Immature natural killer cell (primary cell): Measurements from ENCODE around the gene UBE2G1. TPM values are rescaled to one million over a fixed set of nuclear protein-coding genes. Genes with fewer than 3 reads are reported as not detected.

ENCODE experiments used
- DNase-seq, 3 donors: peaks; one replicate each; pipeline ENCODE4 v3.0.0; 2022; ENCODE audit warnings: mixed read lengths in 1 of 3
- H3K27ac Mint-ChIP-seq, 6 donors: one replicate each; pipeline ENCODE4 v1.8.0; 2020; ENCODE audit warnings: mixed read lengths in 6 of 6, mild to moderate bottlenecking in 5 of 6, inconsistent platforms in 4 of 6, moderate library complexity in 3 of 6
- H3K27me3 Mint-ChIP-seq, 3 donors: one replicate each; pipeline ENCODE4 v1.8.0; 2020 to 2021; ENCODE audit warnings: low read depth in 3 of 3, mild to moderate bottlenecking in 3 of 3, mixed read lengths in 3 of 3, moderate library complexity in 3 of 3, inconsistent platforms in 1 of 3
- H3K36me3 Mint-ChIP-seq, 3 donors: one replicate each; pipeline ENCODE4 v1.8.0; 2020; ENCODE audit warnings: mixed read lengths in 3 of 3, inconsistent platforms in 2 of 3, mild to moderate bottlenecking in 2 of 3
- H3K4me1 Mint-ChIP-seq, 2 donors: one replicate each; pipeline ENCODE4 v1.8.0; 2020; ENCODE audit warnings: inconsistent platforms in 2 of 2, mild to moderate bottlenecking in 2 of 2, mixed read lengths in 2 of 2, moderate library complexity in 1 of 2
- H3K4me3 Mint-ChIP-seq, 5 donors: one replicate each; pipeline ENCODE4 v1.8.0; 2020; ENCODE audit warnings: mild to moderate bottlenecking in 5 of 5, mixed read lengths in 5 of 5, inconsistent platforms in 3 of 5, moderate library complexity in 3 of 5
- H3K9me3 Mint-ChIP-seq, 6 donors: one replicate each; pipeline ENCODE4 v1.8.0; 2020; ENCODE audit warnings: mild to moderate bottlenecking in 6 of 6, mixed read lengths in 6 of 6, inconsistent platforms in 4 of 6, moderate library complexity in 3 of 6
- polyA plus RNA-seq, 3 donors: library from polyadenylated mRNA; unstranded; fragments of 300-500 nt; fragmentation: Illumina TruSeq; gene quantifications; one replicate each; pipeline ENCODE4 v1.2.3, GENCODE V29; 2021

Gene UBE2G1
- polyA plus RNA-seq, 3 donors from 2014 or later, result 48.1 to 84.7 (median 69.3) TPM

GRCh38 chr17:4341616-4341977 is 24.9 kb downstream of the UBE2G1 start:
- peaks cover 30 to 51% of the 10 kb centered on the region in 2 donors for H3K4me1 Mint-ChIP-seq
- peaks cover 0 to 3% (median 0%) of the 10 kb centered on the region in 3 donors for H3K27me3 Mint-ChIP-seq
- no peaks in the 10 kb centered on the region for H3K9me3 Mint-ChIP-seq
- H3K27ac Mint-ChIP-seq, result no peak overlapping the region
- no peak for DNase-seq
- no peaks in the 10 kb centered on the region for H3K36me3 Mint-ChIP-seq
- H3K4me3 Mint-ChIP-seq, result no peak overlapping the region

- no peak overlapping the region for H3K4me3 Mint-ChIP-seq
- H3K4me1 Mint-ChIP-seq, result peaks cover 29 to 51% of the 10 kb centered on the region in 2 donors
- no peak overlapping the region for H3K27ac Mint-ChIP-seq
- H3K27me3 Mint-ChIP-seq, result peaks cover 0 to 3% (median 0%) of the 10 kb centered on the region in 3 donors
- DNase-seq, result no peak
- H3K9me3 Mint-ChIP-seq, result no peaks in the 10 kb centered on the region
- H3K36me3 Mint-ChIP-seq, result no peaks in the 10 kb centered on the region
These were observed 25.4 kb downstream of the UBE2G1 start for GRCh38 chr17:4340914-4341615.

GRCh38 chr17:4334776-4335584 is 31.5 kb downstream of the UBE2G1 start:
- H3K36me3 Mint-ChIP-seq, result no peaks in the 10 kb centered on the region
- DNase-seq, result no peak
- H3K9me3 Mint-ChIP-seq, result no peaks in the 10 kb centered on the region
- peaks cover 51 to 75% of the 10 kb centered on the region in 2 donors for H3K4me1 Mint-ChIP-seq
- H3K27ac Mint-ChIP-seq, result peak overlapping the region; percentile 22 to 83 (median 64)
- peaks cover 0 to 4% (median 0%) of the 10 kb centered on the region in 3 donors for H3K27me3 Mint-ChIP-seq
- H3K4me3 Mint-ChIP-seq, result peak overlapping the region; percentile 1 to 49 (median 10)

GRCh38 chr17:4334332-4334731 is 32.1 kb downstream of the UBE2G1 start:
- peaks cover 0 to 4% (median 0%) of the 10 kb centered on the region in 3 donors for H3K27me3 Mint-ChIP-seq
- DNase-seq, result no peak
- peak overlapping the region in 2 of 5 donors; percentile 10 to 43 for H3K4me3 Mint-ChIP-seq
- H3K9me3 Mint-ChIP-seq, result no peaks in the 10 kb centered on the region
- H3K36me3 Mint-ChIP-seq, result no peaks in the 10 kb centered on the region
- peak overlapping the region in 4 of 6 donors; percentile 16 to 83 (median 66) for H3K27ac Mint-ChIP-seq
- H3K4me1 Mint-ChIP-seq, result peaks cover 52 to 77% of the 10 kb centered on the region in 2 donors

GRCh38 chr17:4333041-4333440 is 33.4 kb downstream of the UBE2G1 start:
- H3K4me3 Mint-ChIP-seq, result peak overlapping the region in 2 of 5 donors; percentile 35 to 39
- no peaks in the 10 kb centered on the region for H3K9me3 Mint-ChIP-seq
- peaks cover 55 to 74% of the 10 kb centered on the region in 2 donors for H3K4me1 Mint-ChIP-seq
- no peaks in the 10 kb centered on the region for H3K36me3 Mint-ChIP-seq
- H3K27ac Mint-ChIP-seq, result peak overlapping the region in 1 of 6 donors; percentile 7
- DNase-seq, result no peak
- H3K27me3 Mint-ChIP-seq, result peaks cover 0 to 4% (median 0%) of the 10 kb centered on the region in 3 donors

- Mint-ChIP-seq H3K4me3 (no peak overlapping the region), H3K27ac (peak overlapping the region in 2 of 6 donors; percentile 7 to 48), H3K4me1 (peaks cover 57 to 79% of the 10 kb centered on the region in 2 donors), H3K36me3 (no peaks in the 10 kb centered on the region), H3K9me3 (no peaks in the 10 kb centered on the region), H3K27me3 (peaks cover 0 to 4% (median 3%) of the 10 kb centered on the region in 3 donors)
- no peak for DNase-seq
These were observed 34.0 kb downstream of the UBE2G1 start for GRCh38 chr17:4332296-4332970.

GRCh38 chr17:4331614-4332013 is 34.9 kb downstream of the UBE2G1 start:
- H3K27ac Mint-ChIP-seq, result peak overlapping the region in 1 of 6 donors; percentile 11
- DNase-seq, result no peak
- H3K36me3 Mint-ChIP-seq, result peaks cover 0 to 1% (median under 1%) of the 10 kb centered on the region in 3 donors
- H3K27me3 Mint-ChIP-seq, result peaks cover 0 to 4% (median 3%) of the 10 kb centered on the region in 3 donors
- peaks cover 61 to 77% of the 10 kb centered on the region in 2 donors for H3K4me1 Mint-ChIP-seq
- H3K4me3 Mint-ChIP-seq, result no peak overlapping the region
- H3K9me3 Mint-ChIP-seq, result no peaks in the 10 kb centered on the region

GRCh38 chr17:4329838-4330237 is 36.6 kb downstream of the UBE2G1 start:
- peaks cover 0 to 10% (median 6%) of the 10 kb centered on the region in 3 donors for H3K36me3 Mint-ChIP-seq
- DNase-seq, result no peak
- no peak overlapping the region for H3K4me3 Mint-ChIP-seq
- H3K9me3 Mint-ChIP-seq, result peaks cover 0 to 6% (median 0%) of the 10 kb centered on the region in 6 donors
- peaks cover 63 to 76% of the 10 kb centered on the region in 2 donors for H3K4me1 Mint-ChIP-seq
- H3K27ac Mint-ChIP-seq, result no peak overlapping the region
- peaks cover 0 to 4% (median 3%) of the 10 kb centered on the region in 3 donors for H3K27me3 Mint-ChIP-seq

- Mint-ChIP-seq H3K9me3 (peaks cover 0 to 6% (median 0%) of the 10 kb centered on the region in 6 donors), H3K27me3 (peaks cover 0 to 5% (median 4%) of the 10 kb centered on the region in 3 donors), H3K27ac (peak overlapping the region in 2 of 6 donors; percentile 2 to 10), H3K4me3 (peak overlapping the region in 1 of 5 donors; percentile 30), H3K4me1 (peaks cover 51 to 71% of the 10 kb centered on the region in 2 donors), H3K36me3 (peaks cover 0 to 10% (median 6%) of the 10 kb centered on the region in 3 donors)
- no peak for DNase-seq
These were observed 38.9 kb downstream of the UBE2G1 start for GRCh38 chr17:4327606-4328005.

- DNase-seq, result no peak
- Mint-ChIP-seq H3K36me3 (peaks cover 0 to 10% (median 6%) of the 10 kb centered on the region in 3 donors), H3K27ac (no peak overlapping the region), H3K9me3 (peaks cover 0 to 6% (median 0%) of the 10 kb centered on the region in 6 donors), H3K4me3 (no peak overlapping the region), H3K27me3 (peaks cover 0 to 5% (median 0%) of the 10 kb centered on the region in 3 donors), H3K4me1 (peaks cover 48 to 70% of the 10 kb centered on the region in 2 donors)
These were observed 39.9 kb downstream of the UBE2G1 start for GRCh38 chr17:4326608-4327007.

GRCh38 chr17:4326112-4326511 is 40.4 kb downstream of the UBE2G1 start:
- Mint-ChIP-seq H3K36me3 (peaks cover 0 to 10% (median 6%) of the 10 kb centered on the region in 3 donors), H3K27me3 (peaks cover 0 to 5% (median 2%) of the 10 kb centered on the region in 3 donors), H3K4me3 (no peak overlapping the region), H3K4me1 (peaks cover 51 to 69% of the 10 kb centered on the region in 2 donors), H3K27ac (no peak overlapping the region), H3K9me3 (peaks cover 0 to 6% (median 0%) of the 10 kb centered on the region in 6 donors)
- DNase-seq, result no peak

GRCh38 chr17:4324463-4324862 is 42.0 kb downstream of the UBE2G1 start:
- no peak overlapping the region for H3K27ac Mint-ChIP-seq
- H3K27me3 Mint-ChIP-seq, result peaks cover 0 to 5% (median 2%) of the 10 kb centered on the region in 3 donors
- peaks cover 0 to 10% (median 6%) of the 10 kb centered on the region in 3 donors for H3K36me3 Mint-ChIP-seq
- peaks cover 47 to 67% of the 10 kb centered on the region in 2 donors for H3K4me1 Mint-ChIP-seq
- H3K4me3 Mint-ChIP-seq, result no peak overlapping the region
- peaks cover 0 to 6% (median 0%) of the 10 kb centered on the region in 6 donors for H3K9me3 Mint-ChIP-seq
- no peak for DNase-seq

GRCh38 chr17:4319221-4319620 is 47.3 kb downstream of the UBE2G1 start:
- Mint-ChIP-seq H3K27ac (no peak overlapping the region), H3K4me3 (no peak overlapping the region), H3K4me1 (peaks cover 43 to 69% of the 10 kb centered on the region in 2 donors), H3K36me3 (no peaks in the 10 kb centered on the region), H3K9me3 (no peaks in the 10 kb centered on the region), H3K27me3 (peaks cover 0 to 3% (median 2%) of the 10 kb centered on the region in 3 donors)
- no peak for DNase-seq
